Left renal cortex interstitium (tissue), 4 donors: ENCODE measurements around the gene SEC24C. TPM values are rescaled to one million over a fixed set of nuclear protein-coding genes. Genes with fewer than 3 reads are reported as not detected.
A peak's percentile ranks its signal among the peaks of the same experiment; 100 is the strongest.
"Not testable (repeated sequence)": the region's sequence is repeated elsewhere in the genome, so short reads cannot be mapped to it uniquely, and the experiment has no call there.

Source experiments
- DNase-seq, 4 donors: peaks; one replicate each; pipeline ENCODE4 v3.0.0-alpha.2; 2013; ENCODE audit warnings: low read depth in 4 of 4, low spot score in 2 of 4, missing footprints in 1 of 4
- polyA plus RNA-seq, 4 donors: library from polyadenylated mRNA; unstranded; fragments of 120-200 nt; gene quantifications; one replicate each; pipeline ENCODE4 v1.2.1, GENCODE V29; 2013; ENCODE audit not compliant: insufficient read length in 4 of 4

SEC24C gene
- polyA plus RNA-seq, 4 donors: 62.9 to 74.1 (median 66.2) TPM

- DNase-seq: peak; percentile 88 to 97 (median 91)
These were observed 13.8 kb upstream of the SEC24C start for GRCh38 chr10:73730153-73730906.

- DNase-seq: no peak
These were observed 12.4 kb upstream of the SEC24C start for GRCh38 chr10:73731588-73732375.

DNA sequence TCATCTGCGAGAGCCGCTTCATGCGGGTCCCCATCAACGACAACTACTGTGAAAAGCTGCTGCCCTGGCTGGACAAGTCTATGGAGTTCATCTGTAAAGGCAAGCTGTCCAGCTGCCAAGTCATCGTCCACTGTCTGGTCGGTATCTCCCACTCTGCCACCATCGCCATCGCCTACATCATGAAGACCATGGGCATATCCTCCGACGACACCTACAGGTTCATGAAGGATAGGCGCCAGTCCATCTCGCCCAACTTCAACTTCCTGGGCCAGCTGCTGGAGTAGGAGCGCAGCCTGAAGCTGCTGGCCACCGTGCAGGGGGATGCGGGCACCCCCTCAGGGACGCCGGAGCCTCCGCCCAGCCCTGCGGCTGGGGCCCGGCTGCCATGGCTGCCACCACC lies 11.7 kb upstream of the SEC24C start:
- DNase-seq: no peak

DNA sequence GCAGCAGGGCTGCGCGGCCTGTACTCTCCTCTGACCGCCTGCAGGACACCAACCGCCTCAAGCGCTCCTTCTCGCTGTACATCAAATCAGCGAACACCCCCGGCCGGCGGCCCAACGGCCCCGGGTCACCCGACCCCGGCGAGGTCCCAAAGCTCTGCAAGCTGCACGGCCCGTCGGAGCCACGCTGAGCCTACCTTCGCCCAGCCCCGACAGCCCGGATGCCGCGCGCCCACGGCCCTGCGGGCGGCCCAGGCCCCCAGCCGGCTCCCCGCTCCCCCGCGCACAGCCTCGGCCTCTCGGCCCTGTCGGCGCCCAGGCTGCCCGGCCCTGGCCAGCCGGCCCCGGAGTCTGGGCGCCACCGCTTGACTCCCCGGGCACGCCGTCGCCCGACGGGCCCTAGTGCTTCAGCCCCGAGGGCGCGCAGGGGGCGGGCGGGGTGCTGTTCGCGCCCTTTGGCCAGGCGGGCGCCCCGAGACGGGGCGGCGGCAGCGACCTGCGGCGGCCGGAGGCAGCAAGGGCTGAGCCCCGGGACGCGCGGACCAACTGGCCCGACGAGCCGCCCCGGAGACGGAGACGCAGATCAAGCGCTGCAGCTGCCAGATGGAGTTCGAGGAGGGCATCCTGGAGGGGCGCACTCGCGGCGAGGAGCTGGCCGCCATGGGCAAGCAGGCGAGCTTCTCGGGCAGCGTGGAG lies 11.1 kb upstream of the SEC24C start:
- no peak for DNase-seq

DNA sequence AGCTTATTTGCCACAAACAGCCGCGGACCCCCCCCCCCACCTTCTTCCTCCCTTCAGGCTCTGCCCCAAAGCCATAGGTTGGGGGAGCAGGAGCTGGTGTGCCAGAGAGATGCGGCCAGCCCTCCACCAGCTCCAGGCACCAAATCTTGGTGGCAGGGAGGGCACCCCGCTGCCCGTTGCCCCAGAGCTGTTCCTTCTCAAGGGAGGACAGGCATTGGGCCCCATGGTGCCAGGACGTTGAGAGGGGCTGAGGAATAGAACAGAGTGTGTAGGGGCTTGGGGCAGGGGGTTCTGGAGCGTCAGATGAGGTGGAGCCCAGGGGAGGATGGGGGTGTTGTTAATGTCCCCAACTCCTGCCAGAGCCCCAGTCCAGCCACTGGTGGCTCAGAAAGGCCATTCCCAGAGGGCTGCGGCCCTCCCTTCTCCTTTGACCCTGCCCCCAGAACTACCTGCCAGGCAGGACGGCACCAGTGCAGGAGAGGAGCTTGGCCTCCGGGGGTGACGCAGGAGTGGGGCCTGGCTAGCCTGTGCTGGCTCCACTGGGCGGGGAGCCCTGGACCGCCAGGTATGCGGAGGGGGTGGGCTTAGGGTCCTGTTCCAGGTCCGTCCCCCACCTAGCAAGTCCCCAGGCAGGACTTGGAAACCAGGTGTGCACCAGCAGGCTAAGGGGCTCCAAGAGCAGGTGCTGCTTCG lies 10.0 kb upstream of the SEC24C start:
- DNase-seq: no peak

- DNase-seq: no peak
These were observed 9.3 kb upstream of the SEC24C start for GRCh38 chr10:73734796-73735305.

DNA sequence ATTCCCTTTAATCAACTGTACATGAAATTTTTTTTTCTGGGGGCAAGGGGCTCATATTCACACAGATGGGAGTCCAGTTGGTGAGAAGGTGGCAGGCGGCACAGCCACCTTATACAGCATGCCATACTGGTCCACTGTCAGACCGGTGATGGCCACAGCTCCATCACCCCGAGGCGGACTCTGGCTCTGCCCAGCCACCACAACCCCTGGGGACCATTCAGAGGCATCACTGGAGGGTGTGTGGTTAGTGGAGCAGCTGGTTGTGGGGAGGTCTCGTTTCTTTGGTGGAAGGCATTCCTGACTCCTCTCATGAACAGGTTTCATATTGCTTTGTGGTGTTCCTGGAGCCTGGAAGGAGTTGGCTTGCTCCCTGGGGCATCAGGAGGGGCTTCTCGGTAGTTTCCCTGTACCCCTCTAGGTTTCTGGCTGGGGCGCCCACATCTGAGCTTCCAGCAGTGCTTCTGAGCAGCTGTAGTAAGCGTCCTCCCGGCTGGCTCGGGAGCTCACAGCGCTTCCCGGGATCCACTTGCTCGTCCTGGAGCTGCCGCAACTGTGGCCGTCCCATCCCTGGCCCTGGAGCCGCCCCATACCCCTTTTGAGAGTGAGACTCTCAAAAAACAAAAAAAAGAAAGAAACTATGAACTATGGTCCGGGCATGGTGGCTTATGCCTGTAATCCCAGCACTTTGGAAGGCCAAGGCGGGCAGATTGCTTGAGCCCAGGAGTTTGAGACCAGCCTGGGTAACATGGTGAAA lies 3.5 kb upstream of the SEC24C start:
- not testable (repeated sequence) for DNase-seq

DNA sequence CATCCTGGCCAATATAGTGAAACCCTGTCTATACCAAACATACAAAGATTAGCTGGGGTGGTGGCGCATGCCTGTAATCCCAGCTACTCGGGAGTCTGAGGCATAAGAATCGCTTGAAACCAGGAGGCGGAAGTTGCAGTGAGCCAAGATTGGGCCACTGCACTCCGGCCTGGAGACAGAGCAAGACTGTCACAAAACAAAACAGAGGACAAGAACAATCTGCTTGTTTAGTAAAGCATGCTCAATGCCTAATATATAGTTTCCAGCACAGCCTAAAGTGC lies 1.8 kb upstream of the SEC24C start:
- DNase-seq: no peak

GRCh38 chr10:73743327-73743904 lies 756 bp upstream of the SEC24C start:
- no peak for DNase-seq

- DNase-seq: no peak
These were observed 448 bp downstream of the SEC24C start for GRCh38 chr10:73744664-73744975.

DNA sequence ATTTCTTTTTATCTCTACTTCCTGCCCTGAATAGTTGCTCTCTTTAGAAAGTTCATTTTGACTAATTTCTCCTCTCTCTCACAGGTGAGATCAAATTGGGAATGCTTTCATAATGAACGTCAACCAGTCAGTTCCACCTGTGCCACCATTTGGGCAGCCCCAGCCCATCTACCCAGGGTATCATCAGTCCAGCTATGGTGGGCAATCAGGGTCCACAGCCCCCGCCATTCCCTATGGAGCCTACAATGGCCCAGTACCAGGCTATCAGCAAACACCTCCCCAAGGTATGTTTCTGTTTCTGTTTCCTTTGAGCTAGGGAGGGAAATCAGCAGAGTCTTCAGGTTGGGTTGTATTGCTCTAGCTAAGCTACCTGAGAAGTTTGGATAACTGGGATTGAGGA lies 2.5 kb downstream of the SEC24C start:
- no peak for DNase-seq

DNA sequence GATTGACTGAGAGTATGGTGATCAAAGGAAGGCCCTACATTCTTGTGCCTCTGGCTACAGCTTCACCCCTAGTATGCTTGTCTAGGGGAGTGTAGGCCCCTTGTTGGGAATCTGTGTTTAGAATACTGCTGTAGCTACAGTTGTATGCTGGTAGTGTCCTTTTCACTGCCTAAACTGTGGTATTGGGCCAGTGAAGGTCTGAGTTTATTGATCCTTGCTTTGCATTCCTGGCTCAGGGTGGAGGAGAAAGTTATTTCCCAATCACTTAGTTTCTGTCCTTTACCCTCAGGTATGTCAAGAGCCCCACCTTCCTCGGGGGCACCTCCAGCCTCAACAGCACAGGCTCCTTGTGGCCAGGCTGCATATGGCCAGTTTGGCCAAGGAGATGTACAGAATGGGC lies 6.6 kb downstream of the SEC24C start:
- no peak for DNase-seq

- DNase-seq: no peak
These were observed 12.0 kb downstream of the SEC24C start for GRCh38 chr10:73756183-73756582.

- no peak for DNase-seq
These were observed 14.7 kb downstream of the SEC24C start for GRCh38 chr10:73758704-73759511.

DNA sequence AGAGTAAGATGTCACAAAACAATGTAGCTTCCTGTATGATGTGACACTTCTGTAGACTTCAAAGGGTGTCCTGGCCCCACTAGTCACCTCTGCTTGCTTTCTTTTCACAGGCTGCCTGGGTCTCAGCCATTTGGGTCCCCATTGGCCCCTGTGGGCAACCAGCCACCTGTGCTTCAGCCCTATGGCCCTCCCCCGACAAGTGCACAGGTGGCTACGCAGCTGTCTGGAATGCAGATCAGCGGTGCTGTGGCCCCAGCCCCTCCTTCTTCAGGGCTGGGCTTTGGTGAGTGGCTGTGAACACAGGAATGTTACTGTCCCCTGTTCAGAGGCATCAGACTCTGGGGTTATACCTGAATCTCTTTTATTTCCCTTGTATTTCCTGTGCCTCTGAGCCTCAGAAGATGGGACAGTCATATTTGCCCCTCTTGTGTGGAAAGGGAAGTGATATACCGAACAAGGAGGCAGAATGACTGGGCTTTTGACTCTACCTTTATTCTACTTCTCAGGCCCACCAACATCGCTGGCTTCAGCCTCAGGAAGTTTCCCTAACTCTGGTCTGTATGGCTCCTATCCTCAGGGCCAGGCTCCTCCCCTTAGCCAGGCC lies 15.4 kb downstream of the SEC24C start:
- DNase-seq: no peak

DNA sequence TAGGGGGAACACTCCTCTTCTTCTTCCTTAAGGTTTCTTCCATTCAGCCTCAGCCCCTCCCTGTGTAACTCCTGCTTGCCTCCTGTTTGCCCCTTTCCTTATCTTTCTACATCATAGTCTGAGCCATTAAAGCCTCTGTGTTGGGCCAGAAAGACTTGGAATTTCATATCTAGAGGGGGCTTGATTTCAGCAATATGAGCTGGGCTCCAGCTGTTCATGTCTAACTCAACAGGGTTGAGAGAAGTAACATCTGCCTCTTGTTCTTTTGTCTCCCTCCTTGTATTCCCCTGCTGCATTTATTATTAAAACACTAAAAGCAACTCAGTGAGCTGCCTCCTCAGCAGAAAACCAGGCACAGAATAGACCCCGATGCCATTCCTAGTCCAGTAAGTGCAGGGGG lies 17.6 kb downstream of the SEC24C start:
- DNase-seq: no peak

DNA sequence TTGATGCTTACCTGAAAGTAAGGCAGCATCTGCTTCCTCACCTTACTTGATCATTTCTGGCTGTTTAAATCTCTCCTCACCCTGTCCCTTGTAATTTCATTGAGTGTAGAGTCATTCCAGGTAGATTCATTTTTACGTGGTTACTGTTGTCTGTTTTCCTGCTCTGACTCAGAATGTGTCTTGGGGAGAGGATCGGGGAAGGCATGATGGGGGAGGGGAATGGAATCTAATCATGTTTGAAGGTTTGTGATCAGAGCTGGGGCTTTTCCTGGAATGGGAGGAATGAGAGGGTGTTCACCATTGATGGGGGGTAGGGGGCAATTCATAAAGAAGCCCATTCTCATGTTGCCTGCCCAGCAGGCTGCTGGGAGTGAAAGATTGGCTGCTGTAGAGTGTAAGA lies 18.7 kb downstream of the SEC24C start:
- no peak for DNase-seq

DNA sequence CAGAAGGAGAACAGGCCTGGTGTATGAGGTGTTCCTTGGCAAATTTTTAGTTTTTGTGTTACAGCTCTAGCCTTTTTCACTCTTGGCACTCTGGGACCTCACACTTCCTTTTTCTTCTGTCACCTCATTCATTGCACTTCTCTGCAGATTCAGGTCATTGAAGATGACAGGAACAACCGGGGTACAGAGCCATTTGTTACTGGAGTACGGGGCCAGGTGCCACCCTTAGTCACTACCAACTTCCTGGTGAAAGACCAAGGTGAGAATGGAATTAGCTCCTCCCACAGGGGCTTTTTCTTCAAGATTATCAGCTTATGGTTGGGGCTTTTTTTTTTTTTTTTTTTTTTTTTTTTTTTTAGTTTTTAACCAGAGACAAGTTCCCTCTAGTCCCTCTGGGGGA lies 19.2 kb downstream of the SEC24C start:
- no peak for DNase-seq

DNA sequence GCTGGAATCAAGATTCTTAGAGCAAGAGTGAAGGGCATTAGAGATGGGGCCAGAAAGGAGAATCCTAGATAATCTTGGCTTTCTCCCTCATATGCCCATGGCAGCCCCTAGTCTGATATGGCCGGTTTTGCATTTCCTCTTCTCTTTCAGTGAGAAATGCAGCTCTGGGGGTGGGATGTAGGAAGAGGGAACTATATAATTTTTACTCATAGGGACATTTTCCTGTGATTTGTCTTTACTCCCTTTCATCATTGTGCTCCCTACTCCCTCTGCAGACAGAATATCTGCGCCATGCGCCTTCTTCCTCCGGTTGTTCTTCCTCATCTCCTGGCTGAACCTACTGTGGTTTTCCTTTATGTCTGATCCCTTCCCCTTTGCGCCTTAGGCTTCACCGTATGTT lies 20.9 kb downstream of the SEC24C start:
- DNase-seq: no peak
